GF-D8 (cell line): Measurements from ENCODE around the gene CCDC15.
A peak's percentile ranks its signal among the peaks of the same experiment; 100 is the strongest.
"Not testable (repeated sequence)": the region's sequence is repeated elsewhere in the genome, so short reads cannot be mapped to it uniquely, and the experiment has no call there.

Experiments
- DNase-seq: peaks from one replicate; lab custom pipeline; 2025; lab: John Stamatoyannopoulos, UW

Gene CCDC15

DNA sequence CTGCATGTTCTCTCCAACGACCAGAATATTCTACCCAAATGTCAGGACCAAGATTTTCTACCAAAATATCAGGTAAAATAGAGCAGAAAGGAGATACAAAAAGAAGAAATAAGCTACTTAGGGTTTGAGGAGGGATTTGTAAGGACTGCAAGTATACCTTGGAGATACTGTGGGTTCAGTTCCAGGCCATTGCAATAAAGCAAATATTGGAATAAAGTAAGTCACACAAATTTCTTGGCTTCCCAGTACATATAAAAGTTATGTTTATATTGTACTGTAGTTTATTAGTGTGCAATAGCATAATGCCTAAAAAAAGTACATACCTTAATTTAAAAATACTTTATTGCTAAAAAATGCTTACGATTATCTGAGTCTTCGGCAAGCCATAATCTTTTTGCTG is 34.1 kb downstream of the CCDC15 start:
- no peak for DNase-seq

DNA sequence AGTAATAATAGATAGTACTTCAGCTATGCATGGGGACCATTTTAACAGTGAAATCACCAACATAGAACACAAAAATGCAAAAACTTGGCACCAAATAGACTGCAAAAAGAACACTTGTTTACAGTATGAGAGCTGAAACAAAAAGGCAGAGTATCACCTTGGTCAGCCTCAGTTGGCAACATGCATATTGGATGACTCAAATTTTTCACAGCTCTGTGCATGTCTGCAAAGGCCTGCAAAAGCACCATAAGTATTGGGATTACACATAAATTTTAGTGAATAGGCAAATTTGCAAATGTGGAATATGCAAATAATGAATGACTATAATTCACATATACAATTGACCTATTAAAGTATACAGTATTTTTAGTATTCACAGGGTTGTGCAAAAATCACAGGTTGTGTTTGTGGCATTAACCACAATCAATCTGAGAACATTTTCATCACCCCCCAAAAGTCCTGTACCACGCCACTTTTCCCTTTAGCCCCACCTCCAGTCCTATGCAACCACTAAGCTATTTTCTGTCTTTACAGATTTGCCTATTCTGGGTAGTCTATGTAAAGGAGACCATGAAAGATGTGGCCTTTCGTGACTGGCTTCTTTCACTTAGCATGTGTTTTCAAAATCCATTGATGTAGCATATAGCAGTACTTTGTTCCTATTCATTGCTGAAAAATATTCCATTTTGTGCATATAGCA is 47.2 kb downstream of the CCDC15 start:
- no peak for DNase-seq

DNA sequence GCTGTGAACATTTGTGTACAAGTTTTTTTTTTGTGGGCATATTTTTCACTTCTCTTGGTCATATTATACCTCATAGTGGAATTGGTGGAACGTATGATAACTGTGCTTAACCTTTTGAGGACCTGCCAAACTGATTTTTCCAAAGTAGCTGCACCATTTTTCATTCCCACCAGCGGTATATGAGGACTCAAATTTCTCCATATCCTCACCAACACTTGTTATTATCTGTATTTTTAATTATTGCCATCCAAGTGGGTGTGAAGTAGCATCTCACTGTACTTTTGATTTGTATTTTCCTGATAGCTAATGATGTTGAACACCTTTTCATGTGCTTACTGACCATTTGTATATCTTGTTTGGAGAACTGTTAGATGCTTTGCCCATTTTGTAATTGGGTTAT is 47.8 kb downstream of the CCDC15 start:
- no peak for DNase-seq

GRCh38 chr11:125005491-125005890 is 51.5 kb downstream of the CCDC15 start:
- DNase-seq = no peak

- DNase-seq = no peak
Measured at GRCh38 chr11:125016413-125016812, 62.4 kb downstream of the CCDC15 start.

DNA sequence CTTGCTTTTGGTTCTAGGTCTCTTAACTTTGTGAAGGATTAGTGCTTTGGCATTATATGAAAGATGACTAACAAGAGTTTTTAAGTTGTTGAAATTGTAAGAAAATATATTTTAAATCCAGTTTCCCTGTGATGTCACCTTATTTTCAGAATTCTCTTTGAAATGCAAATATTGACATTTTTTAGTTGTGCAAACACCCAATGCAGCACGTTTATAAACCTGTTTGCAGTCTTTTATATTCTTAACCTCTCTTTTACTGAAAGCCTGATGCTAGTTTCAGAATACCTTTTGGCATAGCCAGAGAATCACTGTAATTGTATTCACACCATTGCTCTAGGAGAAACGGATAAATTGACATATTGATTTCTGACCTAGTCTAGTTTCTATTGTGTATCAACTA is 66.3 kb downstream of the CCDC15 start:
- no peak for DNase-seq

- no peak for DNase-seq
Measured at GRCh38 chr11:125022551-125022950, 68.5 kb downstream of the CCDC15 start.

GRCh38 chr11:125025968-125026367 is 72.0 kb downstream of the CCDC15 start:
- DNase-seq = no peak

DNA sequence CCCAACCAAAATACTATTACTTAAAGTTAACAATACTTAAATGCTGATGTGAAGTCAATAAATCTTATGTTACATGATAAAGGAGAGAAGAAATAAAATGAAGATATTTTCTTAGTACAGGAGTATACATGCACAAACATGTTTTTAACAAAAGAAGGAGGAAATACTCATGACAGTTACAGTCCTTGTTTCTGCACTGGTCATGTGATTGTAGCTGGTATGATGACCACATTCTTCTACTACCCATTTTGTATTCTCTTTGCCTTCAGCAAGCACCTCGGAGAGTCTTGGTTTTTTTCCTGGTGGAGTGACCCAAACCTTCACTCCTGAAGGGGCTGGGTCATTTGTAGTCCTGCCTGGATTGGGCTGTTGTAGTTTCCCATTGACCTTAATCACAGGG is 75.4 kb downstream of the CCDC15 start:
- not testable (repeated sequence) for DNase-seq

- no peak for DNase-seq
Measured at GRCh38 chr11:125036933-125037332, 82.9 kb downstream of the CCDC15 start.

DNA sequence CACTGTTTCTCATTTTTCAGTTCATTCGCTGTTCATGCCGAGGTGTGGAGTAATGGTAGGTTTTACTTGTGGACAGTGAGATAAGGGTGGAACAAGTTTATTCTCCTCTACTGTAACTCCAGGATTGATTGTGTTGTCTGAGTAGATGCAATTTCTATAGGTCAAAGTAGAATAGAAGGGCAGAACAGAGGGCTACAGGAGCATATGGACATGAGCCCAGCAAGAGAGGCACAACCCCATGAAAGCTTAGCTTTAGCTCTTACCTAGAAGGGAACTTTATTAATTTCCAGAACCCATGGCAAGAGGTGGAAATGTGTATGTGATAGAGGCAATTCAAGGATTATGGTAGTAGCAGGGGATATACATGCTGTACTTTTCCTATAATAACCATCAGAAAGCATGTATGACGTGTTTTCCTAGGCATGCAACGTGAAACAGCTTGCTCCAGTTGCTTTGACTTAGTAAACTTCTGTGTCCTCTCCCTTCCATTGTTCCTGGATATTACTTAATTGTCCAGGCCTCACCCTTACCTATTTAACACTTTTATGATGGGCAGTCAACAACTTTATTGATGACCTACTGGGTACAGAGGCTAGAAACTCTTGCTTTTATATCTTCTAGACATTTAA is 95.3 kb downstream of the CCDC15 start:
- DNase-seq = no peak

GRCh38 chr11:125052047-125052446 is 98.0 kb downstream of the CCDC15 start:
- no peak for DNase-seq

DNA sequence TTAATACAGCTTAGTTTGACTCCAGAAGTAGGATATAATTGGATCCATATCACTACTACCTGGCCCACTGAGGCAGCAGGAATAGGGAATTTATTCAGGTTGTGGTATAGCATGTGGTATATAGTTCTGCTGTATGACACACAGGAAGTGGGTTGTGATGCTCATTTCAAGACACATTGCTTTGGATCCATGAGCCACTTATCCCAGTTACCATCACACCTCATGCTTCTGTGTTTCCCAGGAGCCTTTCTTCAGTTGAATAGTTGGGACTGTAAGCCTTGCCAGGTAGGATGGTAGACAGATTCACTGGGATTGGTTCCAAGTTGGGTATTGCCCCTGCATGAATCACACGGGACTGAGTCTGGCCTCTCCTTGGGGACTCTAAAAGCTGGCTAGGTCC is 99.2 kb downstream of the CCDC15 start:
- DNase-seq = no peak

- DNase-seq = no peak
Measured at GRCh38 chr11:125055107-125055715, 101.2 kb downstream of the CCDC15 start.

GRCh38 chr11:125056111-125056510 is 102.1 kb downstream of the CCDC15 start:
- not testable (repeated sequence) for DNase-seq

DNA sequence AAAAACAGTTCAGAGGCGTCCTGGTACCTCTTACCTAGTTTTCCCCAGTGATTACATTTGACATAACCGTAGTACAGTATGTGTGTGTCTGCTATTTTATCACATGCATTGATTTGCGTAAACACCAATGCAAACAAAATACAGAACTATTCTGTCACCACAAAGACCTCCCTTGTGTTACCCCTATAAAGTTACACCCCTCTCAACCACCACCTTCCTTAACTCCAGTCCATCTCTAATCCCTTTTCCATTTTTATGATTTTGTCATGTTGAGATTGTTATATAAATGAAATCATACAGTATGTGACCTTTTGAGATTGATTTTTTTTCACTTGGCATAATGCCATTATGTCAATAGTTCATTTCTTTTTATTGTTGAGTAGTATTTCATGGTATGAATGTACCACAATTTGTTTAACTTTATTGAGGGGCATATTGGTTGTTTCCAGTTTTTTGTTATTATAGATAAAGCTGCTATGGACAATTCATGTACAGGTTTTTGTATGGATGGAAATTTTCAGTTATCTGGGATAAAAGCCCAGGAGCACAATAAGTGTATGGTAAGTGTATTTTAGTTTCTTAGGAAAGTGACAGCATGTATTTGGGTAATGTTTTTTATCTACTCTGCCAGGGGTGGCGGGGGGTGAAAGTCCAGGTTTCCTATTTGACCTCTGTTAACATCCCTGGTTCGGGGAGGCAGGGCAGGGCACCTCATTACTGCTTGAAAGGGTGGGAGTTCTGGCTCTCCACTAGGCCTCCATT is 103.1 kb downstream of the CCDC15 start:
- DNase-seq = no peak

DNA sequence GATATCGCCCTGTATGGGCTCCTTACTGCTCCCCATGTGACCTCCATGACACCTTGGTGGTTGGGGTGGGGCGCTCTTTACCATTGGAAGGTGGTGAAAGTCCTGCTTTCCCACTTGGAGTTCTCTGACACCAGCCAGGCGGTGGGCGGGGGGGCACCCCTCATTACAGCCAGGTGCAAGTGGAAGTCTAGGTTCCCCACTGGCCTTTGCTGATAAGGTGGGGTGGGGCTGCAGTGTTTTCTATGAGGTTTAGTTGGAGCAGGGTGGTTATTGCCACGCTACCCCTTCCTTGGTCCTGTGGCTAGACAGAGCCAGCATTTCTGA is 103.7 kb downstream of the CCDC15 start:
- no peak for DNase-seq

GRCh38 chr11:125061281-125061680 is 107.3 kb downstream of the CCDC15 start:
- DNase-seq = no peak

DNA sequence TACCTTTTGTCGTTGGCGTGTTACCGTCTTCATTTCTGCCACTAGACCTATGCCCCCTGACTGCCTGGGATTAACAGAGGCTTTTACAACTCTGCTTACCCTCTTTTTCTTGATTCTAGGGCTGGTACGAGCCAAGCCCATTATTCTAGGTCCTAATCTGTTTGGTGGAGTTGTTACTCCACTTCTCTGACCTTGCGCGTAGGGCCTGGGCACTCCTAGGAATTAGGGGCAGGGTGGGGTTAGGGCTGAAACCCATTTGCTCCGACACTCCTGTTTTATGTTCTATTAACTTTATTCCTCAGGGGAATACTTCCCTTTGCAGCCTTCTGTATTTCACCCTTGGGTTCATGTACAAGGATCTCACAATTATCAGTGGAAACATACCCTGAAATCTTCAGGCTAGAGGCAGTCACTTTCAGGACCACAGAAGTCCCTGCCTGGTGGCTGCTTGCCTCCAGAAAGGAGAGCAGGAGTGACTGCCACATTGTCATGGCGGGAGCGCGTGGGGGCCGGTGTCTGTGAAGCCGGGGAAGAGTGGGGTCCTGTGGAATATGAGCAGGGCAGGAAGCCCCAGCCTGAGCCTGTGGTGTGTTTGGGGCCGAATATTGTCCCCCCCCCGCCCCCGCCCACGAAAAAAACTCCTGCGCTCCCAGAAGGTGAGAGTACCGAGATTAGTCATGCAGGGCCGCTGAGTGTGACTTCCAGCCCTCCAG is 108.4 kb downstream of the CCDC15 start:
- no peak for DNase-seq

DNA sequence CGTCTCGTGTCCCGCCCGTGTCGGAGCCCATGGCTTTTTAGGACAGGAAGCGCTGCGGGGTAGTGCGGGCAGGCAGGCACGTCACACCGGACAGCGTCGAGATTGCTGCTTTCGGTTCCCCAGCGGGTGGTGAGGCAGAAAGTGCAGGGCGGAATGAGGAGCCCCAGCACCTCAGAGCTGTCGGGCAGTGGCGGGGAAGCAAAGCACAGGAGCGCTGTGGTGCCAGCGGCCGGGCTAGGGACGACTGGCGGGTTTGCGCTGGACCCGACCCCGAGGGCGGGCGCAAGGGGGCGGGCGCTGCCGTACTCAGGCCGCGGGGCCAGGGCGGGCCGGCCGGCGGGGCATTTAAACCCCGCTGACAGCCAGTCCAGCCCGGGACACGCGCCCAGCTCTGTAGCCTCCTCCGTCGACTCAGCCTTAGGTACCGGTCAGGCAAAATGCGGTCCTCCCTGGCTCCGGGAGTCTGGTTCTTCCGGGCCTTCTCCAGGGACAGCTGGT is 109.0 kb downstream of the CCDC15 start, which contains the start of gene SLC37A2:
TSS of gene SLC37A2 (plus strand) at position 375 of the 498 bp plus-strand sequence. CDS start at position 438, 63 bp downstream.
- DNase-seq = peak; percentile 67

DNA sequence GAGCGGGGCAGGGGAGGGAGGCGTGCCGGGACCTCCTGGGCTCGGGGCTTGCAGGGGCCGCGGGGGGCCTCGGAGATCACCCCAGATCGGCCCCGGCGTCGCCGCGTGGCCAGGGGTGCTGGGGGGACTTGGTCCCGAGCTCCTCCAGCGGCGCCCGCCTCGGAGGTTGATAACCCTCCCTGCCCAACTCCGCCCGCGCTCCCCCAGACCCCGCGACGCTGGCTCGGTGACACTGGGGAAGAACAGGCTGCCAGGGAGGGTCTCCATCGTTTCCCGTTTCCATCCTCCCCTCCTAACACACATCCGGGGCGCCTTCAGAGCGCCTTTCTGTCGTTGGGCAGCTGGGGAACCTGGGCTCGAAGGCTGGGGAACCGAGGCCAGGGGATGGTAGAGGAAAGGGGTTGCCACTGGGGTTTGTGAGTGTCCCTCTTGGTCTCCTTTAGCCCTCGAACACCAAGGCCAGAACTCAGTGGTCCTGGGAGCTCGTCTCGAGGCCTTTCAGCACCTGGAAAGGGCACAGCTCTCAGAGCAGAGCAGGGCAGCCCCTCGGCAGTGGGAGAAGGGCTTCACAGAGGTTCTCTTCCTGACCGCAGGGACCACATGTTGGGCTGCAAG is 109.5 kb downstream of the CCDC15 start:
- DNase-seq = no peak
